NCI-H524 treated with DMSO at 0.1 percent for 48 hours (cell line): Measurements from ENCODE around the gene PRKAR1B.

Source experiments
- DNase-seq: peaks from one replicate; lab custom pipeline; 2025; lab: John Stamatoyannopoulos, UW

Gene PRKAR1B

DNA sequence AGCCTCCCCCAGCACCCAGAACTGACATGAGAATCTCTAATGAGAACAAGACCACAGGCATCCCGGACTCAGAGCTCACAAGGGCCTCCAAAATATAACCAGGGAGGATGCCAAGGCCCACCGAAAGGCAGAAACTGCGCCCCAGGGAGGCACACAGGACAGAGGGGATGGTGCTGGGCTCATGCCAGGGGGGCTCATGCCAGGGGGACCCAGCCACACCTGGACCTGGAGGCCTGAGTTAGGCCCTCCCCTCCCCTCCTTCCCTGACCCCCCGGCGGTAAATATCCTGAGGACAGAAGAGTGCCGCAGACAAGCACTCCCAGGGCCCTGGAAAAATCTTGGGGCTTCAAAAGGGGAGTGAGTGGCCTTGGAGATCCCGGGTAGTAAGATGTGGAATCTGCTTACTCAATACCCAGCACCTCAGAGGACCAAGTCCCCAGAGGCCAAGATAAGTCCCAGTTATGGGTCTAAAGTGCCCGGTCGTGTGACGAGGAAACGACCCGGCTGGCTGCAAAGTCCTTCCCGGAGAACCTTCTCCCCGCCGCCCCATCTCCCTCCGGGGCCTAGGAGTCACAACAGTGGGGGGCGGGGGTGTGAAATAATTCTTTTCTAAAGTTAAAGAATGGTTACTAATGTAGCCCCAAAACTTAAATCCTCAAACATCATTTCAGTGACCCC lies 219.3 kb downstream of the PRKAR1B start:
- no peak for DNase-seq

DNA sequence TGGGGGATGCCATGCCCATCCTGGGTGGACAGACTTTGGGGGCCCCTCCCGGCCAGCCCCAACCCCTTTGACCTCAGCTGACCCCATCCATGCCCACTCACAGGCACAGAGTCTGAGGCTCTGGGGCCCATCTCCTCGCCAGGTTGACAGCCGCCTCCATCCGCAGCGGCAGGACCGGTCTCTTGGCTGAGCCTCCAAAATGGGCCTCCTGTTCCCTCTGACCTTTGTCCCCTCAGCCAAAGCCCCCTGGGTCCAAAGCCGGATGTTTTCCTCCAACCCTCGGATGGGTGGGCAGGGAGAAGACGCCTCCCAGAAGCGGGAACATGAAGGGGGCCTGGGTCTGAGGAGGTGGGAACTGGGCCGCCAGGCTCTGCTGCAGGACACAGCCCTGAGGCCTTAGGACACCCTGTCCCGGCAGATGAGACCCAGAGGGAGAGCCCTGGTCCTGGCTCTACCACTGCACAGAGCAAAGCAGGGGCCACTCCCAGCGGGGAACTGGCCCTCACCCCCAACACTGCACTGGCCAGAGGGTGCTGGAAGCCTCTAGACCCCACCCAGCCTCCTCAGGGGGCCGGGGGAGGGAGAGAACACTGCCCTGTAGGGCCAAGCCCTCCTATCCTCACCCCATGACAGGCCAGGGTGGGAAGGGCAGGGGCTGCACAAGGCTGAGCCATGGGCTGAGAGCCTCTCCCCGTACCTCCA lies 220.0 kb downstream of the PRKAR1B start:
- DNase-seq = no peak

DNA sequence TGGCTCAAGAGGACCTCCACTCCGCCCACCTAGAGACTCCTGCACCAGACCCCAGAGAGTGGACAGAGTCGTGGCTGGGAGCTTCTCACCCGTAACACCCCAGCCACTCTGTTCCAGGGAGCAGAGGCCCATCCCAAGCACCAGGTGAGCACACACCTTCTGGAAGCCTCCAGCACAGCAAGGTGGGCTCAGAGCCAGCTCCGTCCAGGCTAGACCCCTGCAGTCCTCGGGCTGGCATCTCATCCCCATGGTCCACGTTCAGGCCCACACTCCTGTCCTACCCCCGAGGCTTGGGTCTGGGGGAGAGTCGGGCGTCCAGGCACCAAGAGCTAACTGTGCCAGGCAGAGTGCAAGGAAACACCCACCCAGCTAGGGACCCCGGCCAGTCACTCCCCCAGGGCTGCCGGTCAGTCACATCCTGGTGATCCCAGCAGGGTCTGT lies 220.7 kb downstream of the PRKAR1B start:
- no peak for DNase-seq

DNA sequence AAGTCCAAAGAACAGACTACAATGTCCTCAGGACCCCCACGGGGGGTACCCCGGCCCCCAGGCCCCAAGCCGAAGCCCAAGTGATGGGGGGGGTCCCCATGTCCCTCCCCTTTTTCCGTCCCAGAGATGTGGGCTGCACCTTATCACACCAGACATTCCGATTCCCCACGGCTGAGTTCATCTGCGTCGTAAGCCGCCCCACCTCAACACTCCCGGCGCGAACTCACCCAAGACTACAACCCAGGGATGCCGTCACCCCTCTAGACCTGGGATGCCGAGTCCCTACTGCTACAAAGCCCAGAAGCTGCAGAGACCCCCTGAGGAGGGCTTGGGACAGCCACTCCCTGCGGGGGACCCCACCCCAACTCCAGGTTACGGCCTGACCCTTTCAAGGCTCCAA lies 221.9 kb downstream of the PRKAR1B start:
- DNase-seq = no peak

DNA sequence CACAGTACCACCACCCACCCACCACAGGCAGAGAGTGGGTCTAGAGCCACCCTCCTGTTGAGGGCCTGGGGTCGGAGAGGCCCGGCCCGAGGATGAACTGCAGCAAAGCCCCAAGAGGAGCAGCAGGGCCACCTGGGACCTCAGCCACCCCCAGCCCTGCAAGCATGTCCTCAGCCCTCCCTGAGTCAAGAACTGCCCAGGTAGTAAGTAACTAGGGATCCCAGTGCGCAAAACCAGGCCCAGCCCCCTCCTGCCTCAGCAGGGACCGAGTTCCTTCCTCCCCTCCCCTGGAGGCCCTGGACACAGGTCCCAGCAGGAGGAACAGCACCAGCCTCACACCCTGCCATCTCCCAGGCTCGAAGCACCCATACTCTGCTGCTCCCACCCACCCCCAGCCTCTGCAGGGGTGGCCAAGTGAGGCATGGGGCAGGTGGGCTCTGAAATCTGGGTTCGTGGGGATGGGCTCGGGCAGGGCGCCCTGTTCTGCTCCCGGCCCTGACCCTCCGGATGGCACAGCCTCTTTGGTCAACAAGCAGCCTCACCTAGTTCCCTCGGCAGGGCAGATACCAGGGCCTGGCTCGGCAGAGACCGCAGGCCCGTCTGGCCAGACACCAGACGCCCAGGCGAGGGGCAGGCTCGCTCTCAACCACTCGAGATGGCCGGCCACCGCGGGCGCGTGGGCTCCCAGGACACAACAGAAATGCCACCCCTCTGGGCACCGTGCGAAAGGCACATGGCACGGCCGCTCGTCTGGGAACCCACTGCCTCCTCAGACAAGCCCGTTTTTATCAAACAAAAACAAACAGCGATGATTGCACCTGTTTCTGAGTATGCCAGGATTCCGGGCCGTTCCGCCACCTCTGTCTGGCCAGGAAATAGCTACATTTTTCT lies 222.6 kb downstream of the PRKAR1B start:
- no peak for DNase-seq

DNA sequence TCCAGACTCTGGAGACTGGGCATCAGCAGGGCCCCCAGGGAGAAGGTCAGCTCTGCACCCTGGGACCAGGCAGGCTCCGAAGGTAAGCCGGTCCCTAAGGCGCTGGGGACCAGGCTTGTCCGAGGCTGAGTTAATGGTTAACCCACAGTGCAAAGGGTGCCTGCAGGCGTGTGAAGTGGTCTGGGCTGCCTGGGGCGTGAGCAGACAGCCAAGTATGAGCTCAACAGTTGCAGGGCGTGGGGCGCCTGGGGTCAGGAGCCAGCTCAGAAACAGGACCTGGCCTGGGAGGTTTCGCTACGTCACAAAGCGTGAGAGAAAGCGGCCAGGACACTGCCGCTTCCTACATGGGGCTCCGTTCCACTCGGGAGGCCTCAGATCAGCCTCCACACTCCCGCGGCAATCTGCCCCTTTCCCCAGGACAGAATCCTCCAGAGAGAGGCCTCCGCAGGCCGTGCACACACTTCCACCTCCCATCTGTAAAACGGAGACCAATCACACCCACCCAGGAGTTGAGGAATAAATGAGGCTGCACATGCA lies 223.4 kb downstream of the PRKAR1B start:
- DNase-seq = no peak

DNA sequence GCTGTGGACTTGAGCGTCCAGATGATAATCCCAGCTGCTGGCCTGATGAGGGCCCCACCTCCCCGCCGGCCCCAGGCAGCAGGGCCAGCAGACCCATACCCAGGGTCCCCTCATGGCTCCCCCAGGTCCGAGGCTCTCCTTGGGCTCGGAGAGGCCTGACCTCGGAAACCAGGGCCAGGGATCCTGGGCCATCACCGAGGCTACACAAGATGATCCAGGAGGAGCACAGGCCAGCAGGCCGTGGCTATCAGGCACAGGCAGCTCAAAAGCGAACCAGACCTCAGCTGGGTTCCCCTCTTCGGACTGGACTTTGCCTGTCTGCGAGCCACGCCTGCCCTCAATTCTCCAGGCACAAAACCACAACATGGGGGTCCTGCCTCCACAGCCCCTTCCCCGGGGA lies 224.8 kb downstream of the PRKAR1B start:
- DNase-seq = no peak

DNA sequence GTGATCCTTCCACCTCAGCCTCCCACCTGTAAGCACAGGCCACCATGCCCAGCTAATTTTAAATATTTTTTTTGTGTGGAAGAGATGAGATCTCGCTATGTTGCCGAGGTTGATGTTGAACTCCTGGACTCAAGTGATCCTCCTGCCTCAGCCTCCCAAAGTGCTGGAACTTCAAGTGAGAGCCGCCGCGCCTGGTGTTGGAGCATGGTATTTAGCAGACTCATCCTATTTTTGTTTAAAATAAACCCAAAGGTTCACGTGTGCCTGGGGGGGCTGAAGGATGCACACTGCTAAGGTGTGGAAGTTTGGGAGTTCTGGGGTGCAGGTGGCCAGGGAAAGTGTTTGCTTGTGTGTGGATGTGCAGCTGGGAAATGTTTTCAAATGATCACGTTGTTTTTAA lies 225.6 kb downstream of the PRKAR1B start:
- no peak for DNase-seq

DNA sequence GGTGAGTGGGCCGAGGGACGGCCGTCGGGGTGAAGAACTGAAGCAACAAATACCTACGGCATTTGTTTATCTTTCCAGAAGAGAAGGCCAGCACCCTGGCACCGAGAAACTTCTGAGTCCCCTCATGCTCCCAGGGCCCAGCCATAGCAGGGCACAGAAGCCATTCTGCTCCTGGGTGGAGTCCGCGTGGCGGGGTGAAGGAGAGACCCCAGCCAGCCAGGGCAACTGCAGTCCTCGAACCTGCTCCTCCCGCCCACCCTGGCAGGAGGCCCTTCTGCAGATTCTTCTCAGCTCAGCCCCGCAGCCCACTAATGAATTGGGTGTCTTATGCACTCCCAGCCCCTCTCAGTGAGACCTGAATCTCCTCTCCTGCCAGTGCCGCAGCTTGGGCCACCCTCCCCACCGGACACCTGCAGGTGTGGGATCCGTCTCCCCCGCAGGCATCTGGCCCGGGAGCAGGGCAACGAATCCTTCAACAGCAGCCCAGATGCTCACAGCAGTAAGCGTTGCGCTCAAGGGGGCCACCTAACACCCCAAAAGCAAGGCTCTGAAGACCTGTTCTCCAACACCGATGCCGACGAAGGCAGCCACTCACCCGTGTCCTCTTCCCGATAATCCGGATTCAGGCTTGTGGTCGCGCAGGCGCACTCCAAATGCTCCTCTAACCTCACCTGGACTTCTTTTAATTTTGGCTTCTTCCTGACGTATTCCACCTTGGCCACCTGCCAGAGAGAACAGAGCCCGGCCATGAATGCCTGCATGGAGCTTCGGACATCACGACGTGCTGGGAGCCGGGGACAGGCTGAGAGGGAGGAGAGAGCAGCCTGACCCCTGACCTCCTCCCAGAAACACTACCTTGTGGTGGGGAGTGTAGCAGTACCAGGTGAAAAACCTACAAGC lies 226.3 kb downstream of the PRKAR1B start:
- DNase-seq = no peak

DNA sequence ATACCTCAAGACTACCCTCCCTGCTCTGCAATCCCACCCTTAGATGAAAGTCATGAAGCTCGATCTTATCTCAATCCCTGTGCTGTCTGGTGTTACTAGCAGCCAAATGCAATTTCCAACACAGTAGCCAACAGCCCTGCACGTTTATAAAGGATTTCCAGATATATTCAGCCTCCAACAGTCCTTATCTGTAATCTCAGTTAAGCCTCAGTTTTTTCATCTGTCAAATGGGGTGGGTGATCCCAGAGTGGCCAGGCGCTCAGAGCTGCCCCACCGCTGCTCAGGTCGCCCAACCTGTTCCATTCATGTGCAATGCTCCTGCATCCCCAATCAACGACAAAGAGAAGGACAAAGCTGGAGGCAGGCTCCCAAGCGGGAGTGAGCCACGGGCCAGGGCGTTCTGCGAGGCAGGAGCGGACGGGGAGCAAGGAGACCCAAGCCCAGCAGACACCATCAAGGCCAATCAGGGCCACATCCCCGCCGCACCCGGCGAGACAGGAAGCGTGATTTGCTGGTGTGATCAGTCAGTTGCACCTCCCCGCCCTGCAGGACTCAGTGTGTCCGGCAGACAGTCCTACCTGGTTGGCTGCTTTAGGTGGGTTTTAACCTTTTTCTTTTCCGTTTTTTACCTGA lies 227.1 kb downstream of the PRKAR1B start:
- no peak for DNase-seq
